ENCODE measurements around the gene USP53.
"Not testable (repeated sequence)": the region's sequence is repeated elsewhere in the genome, so short reads cannot be mapped to it uniquely, and the experiment has no call there.

The USP53 gene

GRCh38 chr4:119271361-119272085 lies 59.0 kb downstream of the USP53 start:
- Histone ChIP-seq H3K27me3 (no peaks in the 10 kb centered on the region), H3K4me3 (ENCODE audit: low read depth in 1 of 2, low read length in 1 of 2) (no peak overlapping the region), H3K4me1 (ENCODE audit: control insufficient read depth in 1 of 2, insufficient read depth in 1 of 2, low read depth in 1 of 2, low read length in 1 of 2) (no peaks in the 10 kb centered on the region), H3K36me3 (no peaks in the 10 kb centered on the region), H3K9me3 (no peaks in the 10 kb centered on the region), H3K27ac (no peak overlapping the region)
- TF ChIP-seq CTCF (IDR thresholded peaks at IDR 0.05), result no peak

DNA sequence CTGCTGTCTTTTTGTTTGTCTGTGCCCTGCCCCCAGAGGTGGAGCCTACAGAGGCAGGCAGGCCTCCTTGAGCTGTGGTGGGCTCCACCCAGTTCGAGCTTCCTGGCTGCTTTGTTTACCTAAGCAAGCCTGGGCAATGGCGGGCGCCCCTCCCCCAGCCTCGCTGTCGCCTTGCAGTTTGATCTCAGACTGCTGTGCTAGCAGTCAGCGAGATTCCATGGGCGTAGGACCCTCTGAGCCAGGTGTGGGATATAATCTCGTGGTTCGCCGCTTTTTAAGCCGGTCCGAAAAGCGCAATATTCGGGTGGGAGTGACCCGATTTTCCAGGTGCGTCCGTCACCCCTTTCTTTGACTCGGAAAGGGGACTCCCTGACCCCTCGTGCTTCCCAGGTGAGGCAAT lies 67.0 kb downstream of the USP53 start:
- H3K27me3 ChIP-seq; H3K36me3 ChIP-seq; H3K4me1 ChIP-seq (ENCODE audit: control insufficient read depth in 1 of 2, insufficient read depth in 1 of 2, low read depth in 1 of 2, low read length in 1 of 2); H3K9me3 ChIP-seq; H3K27ac ChIP-seq; H3K4me3 ChIP-seq (ENCODE audit: low read depth in 1 of 2, low read length in 1 of 2): not testable (repeated sequence)

DNA sequence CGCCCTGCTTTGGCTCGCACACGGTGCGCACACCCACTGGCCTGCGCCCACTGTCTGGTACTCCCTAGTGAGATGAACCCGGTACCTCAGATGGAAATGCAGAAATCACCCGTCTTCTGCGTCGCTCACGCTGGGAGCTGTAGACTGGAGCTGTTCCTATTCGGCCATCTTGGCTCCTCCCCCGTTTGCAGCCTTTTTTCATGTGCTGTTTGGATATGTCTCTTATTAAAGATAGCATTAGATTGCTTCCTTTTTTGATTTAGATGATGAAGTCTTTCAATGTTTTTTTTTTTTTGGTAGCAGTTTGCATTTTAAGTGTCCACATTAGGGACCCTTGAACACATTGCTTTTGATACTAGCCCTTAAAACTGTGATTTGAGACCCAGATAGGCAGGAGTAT lies 67.4 kb downstream of the USP53 start:
- H3K27ac ChIP-seq; H3K36me3 ChIP-seq; H3K9me3 ChIP-seq; H3K4me3 ChIP-seq (ENCODE audit: low read depth in 1 of 2, low read length in 1 of 2); H3K4me1 ChIP-seq (ENCODE audit: control insufficient read depth in 1 of 2, insufficient read depth in 1 of 2, low read depth in 1 of 2, low read length in 1 of 2); H3K27me3 ChIP-seq: not testable (repeated sequence)

- TF ChIP-seq CTCF (IDR thresholded peaks at IDR 0.05), result no peak
- no peak overlapping the region for H3K27ac ChIP-seq
- H3K27me3 ChIP-seq, result no peaks in the 10 kb centered on the region
- H3K4me1 ChIP-seq (ENCODE audit: control insufficient read depth in 1 of 2, insufficient read depth in 1 of 2, low read depth in 1 of 2, low read length in 1 of 2), result no peaks in the 10 kb centered on the region
- H3K9me3 ChIP-seq, result no peaks in the 10 kb centered on the region
- H3K36me3 ChIP-seq, result no peaks in the 10 kb centered on the region
- H3K4me3 ChIP-seq (ENCODE audit: low read depth in 1 of 2, low read length in 1 of 2), result no peak overlapping the region
Measured at GRCh38 chr4:119281393-119281792, 68.9 kb downstream of the USP53 start.

DNA sequence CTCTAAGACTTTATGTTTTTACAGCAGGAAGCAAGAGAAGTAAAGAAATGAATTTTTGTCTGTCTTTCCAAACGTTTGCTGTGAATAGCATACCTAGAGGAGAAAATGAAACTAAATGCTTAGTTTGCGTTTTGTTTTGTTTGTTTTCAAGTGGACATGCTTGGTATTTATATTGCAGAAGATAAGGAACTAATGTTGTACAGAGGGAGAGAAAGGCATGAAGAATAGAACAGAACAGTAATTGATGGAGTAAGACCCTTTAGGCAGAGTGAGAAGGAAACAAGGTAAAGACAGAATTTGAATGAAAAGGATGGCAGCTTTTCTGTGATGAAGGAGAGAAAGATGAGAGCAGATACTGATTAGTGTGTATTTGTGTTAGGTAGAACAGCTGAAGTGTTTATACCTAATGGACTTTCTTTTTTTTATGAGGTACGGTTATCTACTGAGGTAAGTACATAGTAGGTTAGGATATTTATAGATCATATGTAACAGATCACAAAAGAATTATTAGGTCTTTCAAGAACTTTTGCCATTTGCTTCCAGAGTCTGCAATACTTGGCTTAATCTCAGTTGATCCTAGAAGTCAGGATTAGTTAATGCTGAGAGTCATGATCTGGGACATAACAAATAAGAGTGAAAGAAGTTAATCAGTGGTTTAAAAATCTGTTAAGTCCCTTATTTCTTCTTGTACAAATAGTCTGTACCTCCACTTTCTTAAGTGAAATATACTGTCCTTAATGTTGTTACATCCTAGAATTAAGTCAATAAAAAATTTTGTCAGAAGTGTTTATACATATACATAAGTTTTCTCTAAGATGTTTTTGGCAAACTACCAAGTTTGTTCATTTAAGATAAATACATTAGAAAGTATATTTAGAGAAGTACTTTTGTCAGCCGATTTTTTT lies 72.6 kb downstream of the USP53 start:
- H3K9me3 ChIP-seq, result no peaks in the 10 kb centered on the region
- no peak overlapping the region for H3K27ac ChIP-seq
- peaks cover 0 to 5% of the 10 kb centered on the region in 2 experiments for H3K4me1 ChIP-seq (ENCODE audit: control insufficient read depth in 1 of 2, insufficient read depth in 1 of 2, low read depth in 1 of 2, low read length in 1 of 2)
- no peak for TF ChIP-seq CTCF (IDR thresholded peaks at IDR 0.05)
- no peaks in the 10 kb centered on the region for H3K27me3 ChIP-seq
- H3K4me3 ChIP-seq (ENCODE audit: low read depth in 1 of 2, low read length in 1 of 2), result no peak overlapping the region
- no peaks in the 10 kb centered on the region for H3K36me3 ChIP-seq

GRCh38 chr4:119286377-119287002 lies 74.0 kb downstream of the USP53 start:
- Histone ChIP-seq H3K4me1 (ENCODE audit: control insufficient read depth in 1 of 2, insufficient read depth in 1 of 2, low read depth in 1 of 2, low read length in 1 of 2) (peaks cover 0 to 5% of the 10 kb centered on the region in 2 experiments), H3K27me3 (no peaks in the 10 kb centered on the region), H3K9me3 (no peaks in the 10 kb centered on the region), H3K4me3 (ENCODE audit: low read depth in 1 of 2, low read length in 1 of 2) (no peak overlapping the region), H3K36me3 (no peaks in the 10 kb centered on the region), H3K27ac (no peak overlapping the region)
- TF ChIP-seq CTCF (IDR thresholded peaks at IDR 0.05), result no peak

Measured in neutrophil (primary cell).